WTC11 (cell line): ENCODE results near the gene OR2L3. TPM values are rescaled to one million over a fixed set of nuclear protein-coding genes. Genes with fewer than 3 reads are reported as not detected.

Experiments used
- ATAC-seq: fragments of 200-7000 bp; cut with Tn5 transposase; 2 replicates; pipeline ENCODE4 v1.10.0; 2021; ENCODE audit warnings: mild to moderate bottlenecking, moderate library complexity
- CTCF ChIA-PET: fragments of 300-600 bp; sonication (Branson Sonifier 250); formaldehyde crosslinking; loops from one replicate; lab custom pipeline; 2021; ENCODE audit warnings: antibody characterized with exemption; lab: Charles Lee
- POLR2A ChIA-PET: fragments of 350-600 bp; sonication (Branson Sonifier 250); formaldehyde crosslinking; loops from one replicate; lab custom pipeline; 2021; ENCODE audit warnings: antibody characterized with exemption; lab: Charles Lee
- DNase-seq: peaks from one replicate; pipeline ENCODE4 v3.0.0; 2021; ENCODE audit warnings: low spot score
- H3K27ac Mint-ChIP-seq: 2 replicates; pipeline ENCODE4 v1.8.0; 2021; ENCODE audit warnings: mixed read lengths
- H3K27me3 Mint-ChIP-seq: 2 replicates; pipeline ENCODE4 v1.8.0; 2021; ENCODE audit warnings: low read depth, mild to moderate bottlenecking, moderate library complexity, mixed read lengths
- H3K36me3 Mint-ChIP-seq: 2 replicates; pipeline ENCODE4 v1.8.0; 2021; ENCODE audit warnings: mixed read lengths
- H3K4me1 Mint-ChIP-seq: 2 replicates; pipeline ENCODE4 v1.8.0; 2022; ENCODE audit warnings: mixed read lengths
- H3K4me3 Mint-ChIP-seq: 2 replicates; pipeline ENCODE4 v1.8.0; 2021; ENCODE audit warnings: mild to moderate bottlenecking, moderate library complexity, mixed read lengths
- H3K9me3 Mint-ChIP-seq: 2 replicates; pipeline ENCODE4 v1.8.0; 2021; ENCODE audit warnings: mixed read lengths
- CREM ChIP-seq: sonication (generic); formaldehyde crosslinking; IDR thresholded peaks from 2 replicates; pipeline ENCODE4 v1.8.1; 2022; ENCODE audit warnings: mild to moderate bottlenecking, missing genetic modification reagents, moderate library complexity
- FOXK1 ChIP-seq: sonication (generic); formaldehyde crosslinking; IDR thresholded peaks from 2 replicates; pipeline ENCODE4 v1.8.0; 2022; ENCODE audit warnings: mild to moderate bottlenecking, moderate library complexity, missing genetic modification reagents
- JUN ChIP-seq: sonication (generic); formaldehyde crosslinking; IDR thresholded peaks from 2 replicates; pipeline ENCODE4 v1.8.0; 2023; ENCODE audit warnings: mild to moderate bottlenecking, missing genetic modification reagents
- MXD4 ChIP-seq: fragments of 250-450 bp; sonication (Bioruptor Pico); IDR thresholded peaks from 2 replicates; pipeline ENCODE4 v1.8.0; 2021; ENCODE audit warnings: mild to moderate bottlenecking, moderate library complexity, borderline replicate concordance
- NFYB ChIP-seq: sonication (generic); formaldehyde crosslinking; conservative IDR thresholded peaks from 2 replicates; pipeline ENCODE4 v1.8.0; 2022; ENCODE audit warnings: low read depth, missing genetic modification reagents
- NR2C2 ChIP-seq: sonication (generic); formaldehyde crosslinking; IDR thresholded peaks from 2 replicates; pipeline ENCODE4 v1.8.0; 2022; ENCODE audit warnings: mild to moderate bottlenecking, missing genetic modification reagents
- NR3C1 ChIP-seq: sonication (generic); formaldehyde crosslinking; conservative IDR thresholded peaks from 2 replicates; pipeline ENCODE4 v1.8.1; 2023; ENCODE audit warnings: low read depth, mild to moderate bottlenecking, missing genetic modification reagents
- OVOL2 ChIP-seq: fragments of 250-450 bp; sonication (Bioruptor Pico); IDR thresholded peaks from 2 replicates; pipeline ENCODE4 v1.9.0; 2021; ENCODE audit warnings: mild to moderate bottlenecking, borderline replicate concordance
- PRDM15 ChIP-seq: sonication (generic); formaldehyde crosslinking; IDR thresholded peaks from 2 replicates; pipeline ENCODE4 v1.8.0; 2022; ENCODE audit warnings: missing genetic modification reagents
- SOX15 ChIP-seq: fragments of 250-450 bp; sonication (Bioruptor Pico); IDR thresholded peaks from 2 replicates; pipeline ENCODE4 v1.9.0; 2021; ENCODE audit warnings: mild to moderate bottlenecking
- ZNF219 ChIP-seq: sonication (generic); formaldehyde crosslinking; IDR thresholded peaks from 2 replicates; pipeline ENCODE4 v1.8.0; 2023; ENCODE audit warnings: missing genetic modification reagents, mild to moderate bottlenecking, borderline replicate concordance
- ZNF232 ChIP-seq: sonication (generic); formaldehyde crosslinking; IDR thresholded peaks from 2 replicates; pipeline ENCODE4 v1.8.0; 2022; ENCODE audit warnings: mild to moderate bottlenecking, missing genetic modification reagents
- ZNF396 ChIP-seq: fragments of 250-450 bp; sonication (Bioruptor Pico); IDR thresholded peaks from 2 replicates; pipeline ENCODE4 v1.8.0; 2021; ENCODE audit warnings: mild to moderate bottlenecking, moderate library complexity, borderline replicate concordance
- total RNA-seq: library from RNA; stranded (reverse); gene quantifications from 3 replicates; pipeline ENCODE4 v1.2.3, GENCODE V29; 2021
- TF ChIP-seq, protein P1 (sequence below): fragments of 200-600 bp; IDR thresholded peaks from 2 replicates; pipeline ENCODE4 v1.8.0; 2022; ENCODE audit warnings: antibody characterized with exemption
- TF ChIP-seq, protein P2 (sequence below): sonication (generic); formaldehyde crosslinking; IDR thresholded peaks from 2 replicates; pipeline ENCODE4 v1.8.1; 2023; ENCODE audit warnings: mild to moderate bottlenecking, missing genetic modification reagents
- TF ChIP-seq, protein P3 (sequence below): sonication (generic); formaldehyde crosslinking; conservative IDR thresholded peaks from 2 replicates; pipeline ENCODE4 v1.8.1; 2022; ENCODE audit warnings: mild to moderate bottlenecking, missing genetic modification reagents
- TF ChIP-seq, protein P4 (sequence below): sonication (generic); formaldehyde crosslinking; IDR thresholded peaks from 2 replicates; pipeline ENCODE4 v1.8.1; 2023; ENCODE audit warnings: mild to moderate bottlenecking, missing genetic modification reagents, moderate library complexity
- TF ChIP-seq, protein P5 (sequence below): sonication (generic); formaldehyde crosslinking; IDR thresholded peaks from 2 replicates; pipeline ENCODE4 v1.8.0; 2022; ENCODE audit warnings: mild to moderate bottlenecking, missing genetic modification reagents
- TF ChIP-seq, protein P6 (sequence below): sonication (generic); formaldehyde crosslinking; IDR thresholded peaks from 2 replicates; pipeline ENCODE4 v1.8.0; 2023; ENCODE audit warnings: missing genetic modification reagents
- TF ChIP-seq, protein P7 (sequence below): sonication (generic); formaldehyde crosslinking; conservative IDR thresholded peaks from 2 replicates; pipeline ENCODE4 v1.8.1; 2023; ENCODE audit warnings: mild to moderate bottlenecking, low read depth, missing genetic modification reagents, moderate library complexity

Gene OR2L3
- total RNA-seq, 1 experiment from 2014 or later, result not detected

GRCh38 chr1:248047008-248047407, 372 bp downstream of the OR2L3 start (continued):
- TF ChIP-seq JUN (CRISPR knock-in tag) (no peak), OVOL2 (CRISPR knock-in tag) (no peak), PRDM15 (CRISPR knock-in tag) (no peak), FOXK1 (CRISPR knock-in tag) (no peak), NR2C2 (CRISPR knock-in tag) (no peak), NFYB (CRISPR knock-in tag) (no peak), NR3C1 (CRISPR knock-in tag) (no peak)
- TF ChIP-seq, protein P1, sequence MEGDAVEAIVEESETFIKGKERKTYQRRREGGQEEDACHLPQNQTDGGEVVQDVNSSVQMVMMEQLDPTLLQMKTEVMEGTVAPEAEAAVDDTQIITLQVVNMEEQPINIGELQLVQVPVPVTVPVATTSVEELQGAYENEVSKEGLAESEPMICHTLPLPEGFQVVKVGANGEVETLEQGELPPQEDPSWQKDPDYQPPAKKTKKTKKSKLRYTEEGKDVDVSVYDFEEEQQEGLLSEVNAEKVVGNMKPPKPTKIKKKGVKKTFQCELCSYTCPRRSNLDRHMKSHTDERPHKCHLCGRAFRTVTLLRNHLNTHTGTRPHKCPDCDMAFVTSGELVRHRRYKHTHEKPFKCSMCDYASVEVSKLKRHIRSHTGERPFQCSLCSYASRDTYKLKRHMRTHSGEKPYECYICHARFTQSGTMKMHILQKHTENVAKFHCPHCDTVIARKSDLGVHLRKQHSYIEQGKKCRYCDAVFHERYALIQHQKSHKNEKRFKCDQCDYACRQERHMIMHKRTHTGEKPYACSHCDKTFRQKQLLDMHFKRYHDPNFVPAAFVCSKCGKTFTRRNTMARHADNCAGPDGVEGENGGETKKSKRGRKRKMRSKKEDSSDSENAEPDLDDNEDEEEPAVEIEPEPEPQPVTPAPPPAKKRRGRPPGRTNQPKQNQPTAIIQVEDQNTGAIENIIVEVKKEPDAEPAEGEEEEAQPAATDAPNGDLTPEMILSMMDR, result no peak
- TF ChIP-seq, protein P2, sequence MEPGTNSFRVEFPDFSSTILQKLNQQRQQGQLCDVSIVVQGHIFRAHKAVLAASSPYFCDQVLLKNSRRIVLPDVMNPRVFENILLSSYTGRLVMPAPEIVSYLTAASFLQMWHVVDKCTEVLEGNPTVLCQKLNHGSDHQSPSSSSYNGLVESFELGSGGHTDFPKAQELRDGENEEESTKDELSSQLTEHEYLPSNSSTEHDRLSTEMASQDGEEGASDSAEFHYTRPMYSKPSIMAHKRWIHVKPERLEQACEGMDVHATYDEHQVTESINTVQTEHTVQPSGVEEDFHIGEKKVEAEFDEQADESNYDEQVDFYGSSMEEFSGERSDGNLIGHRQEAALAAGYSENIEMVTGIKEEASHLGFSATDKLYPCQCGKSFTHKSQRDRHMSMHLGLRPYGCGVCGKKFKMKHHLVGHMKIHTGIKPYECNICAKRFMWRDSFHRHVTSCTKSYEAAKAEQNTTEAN (CRISPR knock-in tag), result no peak
- TF ChIP-seq, all 79 proteins: peak for 0

- TF ChIP-seq OVOL2 (CRISPR knock-in tag) (no peak), NFYB (CRISPR knock-in tag) (no peak), ZNF232 (CRISPR knock-in tag) (no peak)
- Mint-ChIP-seq H3K27me3 (peaks cover 10% of the 10 kb centered on the region), H3K4me3 (no peak overlapping the region), H3K27ac (no peak overlapping the region), H3K36me3 (peaks cover 63% of the 10 kb centered on the region), H3K9me3 (peaks cover 75% of the 10 kb centered on the region), H3K4me1 (no peaks in the 10 kb centered on the region)
- DNase-seq (no peak), ATAC-seq (no peak)
- CTCF ChIA-PET, result no interaction called here
- POLR2A ChIA-PET, result no interaction called here
Observed at GRCh38 chr1:248054671-248055070, 8.0 kb downstream of the OR2L3 start.

GRCh38 chr1:248055261-248055660, 8.6 kb downstream of the OR2L3 start:
- CTCF ChIA-PET, result no interaction called here
- ATAC-seq (no peak), DNase-seq (no peak)
- POLR2A ChIA-PET, result no interaction called here
- H3K4me3 Mint-ChIP-seq, result no peak overlapping the region
- peaks cover 63% of the 10 kb centered on the region for H3K36me3 Mint-ChIP-seq
- H3K27ac Mint-ChIP-seq, result no peak overlapping the region
- peaks cover 10% of the 10 kb centered on the region for H3K27me3 Mint-ChIP-seq
- H3K9me3 Mint-ChIP-seq, result peaks cover 72% of the 10 kb centered on the region
- H3K4me1 Mint-ChIP-seq, result no peaks in the 10 kb centered on the region
- TF ChIP-seq, protein P3, sequence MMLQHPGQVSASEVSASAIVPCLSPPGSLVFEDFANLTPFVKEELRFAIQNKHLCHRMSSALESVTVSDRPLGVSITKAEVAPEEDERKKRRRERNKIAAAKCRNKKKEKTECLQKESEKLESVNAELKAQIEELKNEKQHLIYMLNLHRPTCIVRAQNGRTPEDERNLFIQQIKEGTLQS (CRISPR knock-in tag), result no peak
- TF ChIP-seq, protein P4, sequence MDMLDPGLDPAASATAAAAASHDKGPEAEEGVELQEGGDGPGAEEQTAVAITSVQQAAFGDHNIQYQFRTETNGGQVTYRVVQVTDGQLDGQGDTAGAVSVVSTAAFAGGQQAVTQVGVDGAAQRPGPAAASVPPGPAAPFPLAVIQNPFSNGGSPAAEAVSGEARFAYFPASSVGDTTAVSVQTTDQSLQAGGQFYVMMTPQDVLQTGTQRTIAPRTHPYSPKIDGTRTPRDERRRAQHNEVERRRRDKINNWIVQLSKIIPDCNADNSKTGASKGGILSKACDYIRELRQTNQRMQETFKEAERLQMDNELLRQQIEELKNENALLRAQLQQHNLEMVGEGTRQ (CRISPR knock-in tag), result no peak
- TF ChIP-seq, protein P5, sequence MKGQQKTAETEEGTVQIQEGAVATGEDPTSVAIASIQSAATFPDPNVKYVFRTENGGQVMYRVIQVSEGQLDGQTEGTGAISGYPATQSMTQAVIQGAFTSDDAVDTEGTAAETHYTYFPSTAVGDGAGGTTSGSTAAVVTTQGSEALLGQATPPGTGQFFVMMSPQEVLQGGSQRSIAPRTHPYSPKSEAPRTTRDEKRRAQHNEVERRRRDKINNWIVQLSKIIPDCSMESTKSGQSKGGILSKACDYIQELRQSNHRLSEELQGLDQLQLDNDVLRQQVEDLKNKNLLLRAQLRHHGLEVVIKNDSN (CRISPR knock-in tag), result no peak
- TF ChIP-seq SOX15 (no peak), ZNF219 (CRISPR knock-in tag) (no peak), MXD4 (CRISPR knock-in tag) (no peak), ZNF232 (CRISPR knock-in tag) (no peak), ZNF396 (CRISPR knock-in tag) (no peak), CREM (CRISPR knock-in tag) (no peak)
- TF ChIP-seq, protein P6, sequence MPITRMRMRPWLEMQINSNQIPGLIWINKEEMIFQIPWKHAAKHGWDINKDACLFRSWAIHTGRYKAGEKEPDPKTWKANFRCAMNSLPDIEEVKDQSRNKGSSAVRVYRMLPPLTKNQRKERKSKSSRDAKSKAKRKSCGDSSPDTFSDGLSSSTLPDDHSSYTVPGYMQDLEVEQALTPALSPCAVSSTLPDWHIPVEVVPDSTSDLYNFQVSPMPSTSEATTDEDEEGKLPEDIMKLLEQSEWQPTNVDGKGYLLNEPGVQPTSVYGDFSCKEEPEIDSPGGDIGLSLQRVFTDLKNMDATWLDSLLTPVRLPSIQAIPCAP, result no peak
- TF ChIP-seq, protein P7, sequence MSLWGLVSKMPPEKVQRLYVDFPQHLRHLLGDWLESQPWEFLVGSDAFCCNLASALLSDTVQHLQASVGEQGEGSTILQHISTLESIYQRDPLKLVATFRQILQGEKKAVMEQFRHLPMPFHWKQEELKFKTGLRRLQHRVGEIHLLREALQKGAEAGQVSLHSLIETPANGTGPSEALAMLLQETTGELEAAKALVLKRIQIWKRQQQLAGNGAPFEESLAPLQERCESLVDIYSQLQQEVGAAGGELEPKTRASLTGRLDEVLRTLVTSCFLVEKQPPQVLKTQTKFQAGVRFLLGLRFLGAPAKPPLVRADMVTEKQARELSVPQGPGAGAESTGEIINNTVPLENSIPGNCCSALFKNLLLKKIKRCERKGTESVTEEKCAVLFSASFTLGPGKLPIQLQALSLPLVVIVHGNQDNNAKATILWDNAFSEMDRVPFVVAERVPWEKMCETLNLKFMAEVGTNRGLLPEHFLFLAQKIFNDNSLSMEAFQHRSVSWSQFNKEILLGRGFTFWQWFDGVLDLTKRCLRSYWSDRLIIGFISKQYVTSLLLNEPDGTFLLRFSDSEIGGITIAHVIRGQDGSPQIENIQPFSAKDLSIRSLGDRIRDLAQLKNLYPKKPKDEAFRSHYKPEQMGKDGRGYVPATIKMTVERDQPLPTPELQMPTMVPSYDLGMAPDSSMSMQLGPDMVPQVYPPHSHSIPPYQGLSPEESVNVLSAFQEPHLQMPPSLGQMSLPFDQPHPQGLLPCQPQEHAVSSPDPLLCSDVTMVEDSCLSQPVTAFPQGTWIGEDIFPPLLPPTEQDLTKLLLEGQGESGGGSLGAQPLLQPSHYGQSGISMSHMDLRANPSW (CRISPR knock-in tag), result no peak
